Measurements from ENCODE around the gene TBC1D5.

The TBC1D5 gene

DNA sequence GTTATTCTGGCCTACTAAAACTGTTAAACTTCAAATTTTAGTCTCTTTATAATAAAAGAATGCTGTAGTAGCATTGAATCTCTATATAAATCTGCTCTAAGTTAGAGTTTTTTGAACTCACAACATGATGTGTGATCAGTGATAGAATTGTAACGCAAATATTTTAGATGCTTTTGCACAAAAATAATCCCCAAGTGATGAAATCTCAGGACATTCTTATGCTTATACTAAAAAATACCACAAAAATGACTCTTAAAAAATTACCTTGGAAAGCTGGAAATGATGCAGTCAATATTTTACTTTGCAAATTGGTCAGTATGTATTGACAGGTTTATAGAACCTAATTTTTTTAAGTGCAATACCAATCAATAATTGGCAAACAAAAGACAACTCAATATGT is 375.3 kb downstream of the TBC1D5 start:
- no peak for TF ChIP-seq ZFP3 (CRISPR knock-in tag; IDR thresholded peaks at IDR 0.05)
- no peak for TF ChIP-seq TOX (CRISPR knock-in tag; IDR thresholded peaks at IDR 0.05; ENCODE audit: borderline replicate concordance)
- no peak for TF ChIP-seq GLIS3 (CRISPR knock-in tag; IDR thresholded peaks at IDR 0.05)
- no peak for ATAC-seq

DNA sequence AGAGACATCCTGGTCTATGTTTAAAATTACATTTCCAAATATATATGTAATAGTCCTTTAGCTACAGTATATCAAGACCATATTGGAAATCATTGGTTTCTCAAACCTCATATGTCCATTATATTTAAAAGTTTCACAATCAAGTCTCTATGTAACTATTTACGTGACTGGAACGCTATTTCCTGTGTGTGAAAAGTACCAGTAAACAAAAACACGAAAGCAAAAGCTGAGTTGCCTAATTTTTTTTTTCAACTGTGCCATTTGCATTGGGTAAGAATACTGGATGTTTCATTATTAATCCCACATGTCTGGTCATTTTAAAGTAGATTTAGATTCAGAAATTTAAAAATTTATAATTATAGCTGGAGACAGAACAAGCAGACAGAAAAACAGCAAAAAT is 381.4 kb downstream of the TBC1D5 start:
- no peak for TF ChIP-seq ISL1 (CRISPR knock-in tag; IDR thresholded peaks at IDR 0.05)
- TF ChIP-seq, protein P1, sequence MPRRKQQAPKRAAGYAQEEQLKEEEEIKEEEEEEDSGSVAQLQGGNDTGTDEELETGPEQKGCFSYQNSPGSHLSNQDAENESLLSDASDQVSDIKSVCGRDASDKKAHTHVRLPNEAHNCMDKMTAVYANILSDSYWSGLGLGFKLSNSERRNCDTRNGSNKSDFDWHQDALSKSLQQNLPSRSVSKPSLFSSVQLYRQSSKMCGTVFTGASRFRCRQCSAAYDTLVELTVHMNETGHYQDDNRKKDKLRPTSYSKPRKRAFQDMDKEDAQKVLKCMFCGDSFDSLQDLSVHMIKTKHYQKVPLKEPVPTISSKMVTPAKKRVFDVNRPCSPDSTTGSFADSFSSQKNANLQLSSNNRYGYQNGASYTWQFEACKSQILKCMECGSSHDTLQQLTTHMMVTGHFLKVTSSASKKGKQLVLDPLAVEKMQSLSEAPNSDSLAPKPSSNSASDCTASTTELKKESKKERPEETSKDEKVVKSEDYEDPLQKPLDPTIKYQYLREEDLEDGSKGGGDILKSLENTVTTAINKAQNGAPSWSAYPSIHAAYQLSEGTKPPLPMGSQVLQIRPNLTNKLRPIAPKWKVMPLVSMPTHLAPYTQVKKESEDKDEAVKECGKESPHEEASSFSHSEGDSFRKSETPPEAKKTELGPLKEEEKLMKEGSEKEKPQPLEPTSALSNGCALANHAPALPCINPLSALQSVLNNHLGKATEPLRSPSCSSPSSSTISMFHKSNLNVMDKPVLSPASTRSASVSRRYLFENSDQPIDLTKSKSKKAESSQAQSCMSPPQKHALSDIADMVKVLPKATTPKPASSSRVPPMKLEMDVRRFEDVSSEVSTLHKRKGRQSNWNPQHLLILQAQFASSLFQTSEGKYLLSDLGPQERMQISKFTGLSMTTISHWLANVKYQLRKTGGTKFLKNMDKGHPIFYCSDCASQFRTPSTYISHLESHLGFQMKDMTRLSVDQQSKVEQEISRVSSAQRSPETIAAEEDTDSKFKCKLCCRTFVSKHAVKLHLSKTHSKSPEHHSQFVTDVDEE (CRISPR knock-in tag; IDR thresholded peaks at IDR 0.05), result no peak
- TF ChIP-seq TCF4 (CRISPR knock-in tag; IDR thresholded peaks at IDR 0.05; ENCODE audit: borderline replicate concordance), result no peak
- TF ChIP-seq ESRRG (CRISPR knock-in tag; IDR thresholded peaks at IDR 0.05), result no peak
- no peak for TF ChIP-seq RARB (CRISPR knock-in tag; IDR thresholded peaks at IDR 0.05)
- no peak for TF ChIP-seq BACH2 (CRISPR knock-in tag; IDR thresholded peaks at IDR 0.05; ENCODE audit: borderline replicate concordance)
- TF ChIP-seq ZNF8 (CRISPR knock-in tag; IDR thresholded peaks at IDR 0.05), result no peak
- TF ChIP-seq, protein P2, sequence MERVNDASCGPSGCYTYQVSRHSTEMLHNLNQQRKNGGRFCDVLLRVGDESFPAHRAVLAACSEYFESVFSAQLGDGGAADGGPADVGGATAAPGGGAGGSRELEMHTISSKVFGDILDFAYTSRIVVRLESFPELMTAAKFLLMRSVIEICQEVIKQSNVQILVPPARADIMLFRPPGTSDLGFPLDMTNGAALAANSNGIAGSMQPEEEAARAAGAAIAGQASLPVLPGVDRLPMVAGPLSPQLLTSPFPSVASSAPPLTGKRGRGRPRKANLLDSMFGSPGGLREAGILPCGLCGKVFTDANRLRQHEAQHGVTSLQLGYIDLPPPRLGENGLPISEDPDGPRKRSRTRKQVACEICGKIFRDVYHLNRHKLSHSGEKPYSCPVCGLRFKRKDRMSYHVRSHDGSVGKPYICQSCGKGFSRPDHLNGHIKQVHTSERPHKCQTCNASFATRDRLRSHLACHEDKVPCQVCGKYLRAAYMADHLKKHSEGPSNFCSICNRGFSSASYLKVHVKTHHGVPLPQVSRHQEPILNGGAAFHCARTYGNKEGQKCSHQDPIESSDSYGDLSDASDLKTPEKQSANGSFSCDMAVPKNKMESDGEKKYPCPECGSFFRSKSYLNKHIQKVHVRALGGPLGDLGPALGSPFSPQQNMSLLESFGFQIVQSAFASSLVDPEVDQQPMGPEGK (CRISPR knock-in tag; IDR thresholded peaks at IDR 0.05; ENCODE audit: borderline replicate concordance), result no peak
- TF ChIP-seq, protein P3, sequence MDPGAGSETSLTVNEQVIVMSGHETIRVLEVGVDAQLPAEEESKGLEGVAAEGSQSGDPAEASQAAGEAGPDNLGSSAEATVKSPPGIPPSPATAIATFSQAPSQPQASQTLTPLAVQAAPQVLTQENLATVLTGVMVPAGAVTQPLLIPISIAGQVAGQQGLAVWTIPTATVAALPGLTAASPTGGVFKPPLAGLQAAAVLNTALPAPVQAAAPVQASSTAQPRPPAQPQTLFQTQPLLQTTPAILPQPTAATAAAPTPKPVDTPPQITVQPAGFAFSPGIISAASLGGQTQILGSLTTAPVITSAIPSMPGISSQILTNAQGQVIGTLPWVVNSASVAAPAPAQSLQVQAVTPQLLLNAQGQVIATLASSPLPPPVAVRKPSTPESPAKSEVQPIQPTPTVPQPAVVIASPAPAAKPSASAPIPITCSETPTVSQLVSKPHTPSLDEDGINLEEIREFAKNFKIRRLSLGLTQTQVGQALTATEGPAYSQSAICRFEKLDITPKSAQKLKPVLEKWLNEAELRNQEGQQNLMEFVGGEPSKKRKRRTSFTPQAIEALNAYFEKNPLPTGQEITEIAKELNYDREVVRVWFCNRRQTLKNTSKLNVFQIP (CRISPR knock-in tag; IDR thresholded peaks at IDR 0.05; ENCODE audit: borderline replicate concordance, low read depth), result no peak
- TF ChIP-seq ZFP30 (CRISPR knock-in tag; IDR thresholded peaks at IDR 0.05), result no peak
- TF ChIP-seq ZNF70 (CRISPR knock-in tag; IDR thresholded peaks at IDR 0.05), result no peak
- no peak for TF ChIP-seq OSR1 (CRISPR knock-in tag; IDR thresholded peaks at IDR 0.05)
- TF ChIP-seq ZFP3 (CRISPR knock-in tag; IDR thresholded peaks at IDR 0.05), result no peak
- no peak for TF ChIP-seq GLIS3 (CRISPR knock-in tag; IDR thresholded peaks at IDR 0.05)
- TF ChIP-seq CSDC2 (CRISPR knock-in tag; IDR thresholded peaks at IDR 0.05), result no peak
- TF ChIP-seq, protein P4, sequence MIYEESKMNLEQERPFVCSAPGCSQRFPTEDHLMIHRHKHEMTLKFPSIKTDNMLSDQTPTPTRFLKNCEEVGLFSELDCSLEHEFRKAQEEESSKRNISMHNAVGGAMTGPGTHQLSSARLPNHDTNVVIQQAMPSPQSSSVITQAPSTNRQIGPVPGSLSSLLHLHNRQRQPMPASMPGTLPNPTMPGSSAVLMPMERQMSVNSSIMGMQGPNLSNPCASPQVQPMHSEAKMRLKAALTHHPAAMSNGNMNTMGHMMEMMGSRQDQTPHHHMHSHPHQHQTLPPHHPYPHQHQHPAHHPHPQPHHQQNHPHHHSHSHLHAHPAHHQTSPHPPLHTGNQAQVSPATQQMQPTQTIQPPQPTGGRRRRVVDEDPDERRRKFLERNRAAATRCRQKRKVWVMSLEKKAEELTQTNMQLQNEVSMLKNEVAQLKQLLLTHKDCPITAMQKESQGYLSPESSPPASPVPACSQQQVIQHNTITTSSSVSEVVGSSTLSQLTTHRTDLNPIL (CRISPR knock-in tag; IDR thresholded peaks at IDR 0.05; ENCODE audit: low read depth), result no peak
- no peak for ATAC-seq

DNA sequence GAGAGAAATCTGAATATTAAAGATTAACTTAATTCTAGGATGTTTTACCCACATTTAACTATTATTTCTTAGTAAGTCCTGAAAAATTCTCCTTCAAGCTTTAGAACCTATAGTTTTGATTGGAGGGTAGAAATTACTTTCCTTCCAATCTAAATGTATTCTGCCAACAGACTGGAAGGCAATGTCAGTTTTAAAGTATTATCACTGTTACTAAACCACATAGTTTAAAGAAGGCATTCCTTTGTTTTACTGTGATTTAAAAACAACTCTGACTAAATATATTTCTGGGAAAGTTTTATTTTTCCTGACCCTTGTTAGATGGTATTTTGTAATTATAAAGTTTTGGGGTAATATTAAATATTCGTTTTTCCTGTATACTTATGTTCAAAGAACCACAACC is 382.5 kb downstream of the TBC1D5 start:
- TF ChIP-seq TOX (CRISPR knock-in tag; IDR thresholded peaks at IDR 0.05; ENCODE audit: borderline replicate concordance), result no peak
- TF ChIP-seq ZFP30 (CRISPR knock-in tag; IDR thresholded peaks at IDR 0.05), result no peak
- TF ChIP-seq ZC3H10 (CRISPR knock-in tag; IDR thresholded peaks at IDR 0.05), result no peak
- TF ChIP-seq SNAI2 (CRISPR knock-in tag; IDR thresholded peaks at IDR 0.05), result no peak
- TF ChIP-seq, protein P1 (CRISPR knock-in tag; IDR thresholded peaks at IDR 0.05), result no peak
- TF ChIP-seq, protein P3 (CRISPR knock-in tag; IDR thresholded peaks at IDR 0.05; ENCODE audit: borderline replicate concordance, low read depth), result no peak
- TF ChIP-seq ARNTL (CRISPR knock-in tag; IDR thresholded peaks at IDR 0.05; ENCODE audit: borderline replicate concordance, low read depth), result no peak
- TF ChIP-seq CSDC2 (CRISPR knock-in tag; IDR thresholded peaks at IDR 0.05), result no peak
- TF ChIP-seq RARB (CRISPR knock-in tag; IDR thresholded peaks at IDR 0.05), result no peak
- no peak for TF ChIP-seq TCF4 (CRISPR knock-in tag; IDR thresholded peaks at IDR 0.05; ENCODE audit: borderline replicate concordance)
- TF ChIP-seq BACH2 (CRISPR knock-in tag; IDR thresholded peaks at IDR 0.05; ENCODE audit: borderline replicate concordance), result no peak
- no peak for TF ChIP-seq GLIS3 (CRISPR knock-in tag; IDR thresholded peaks at IDR 0.05)
- no peak for TF ChIP-seq OSR1 (CRISPR knock-in tag; IDR thresholded peaks at IDR 0.05)
- TF ChIP-seq, protein P4 (CRISPR knock-in tag; IDR thresholded peaks at IDR 0.05; ENCODE audit: low read depth), result no peak
- no peak for TF ChIP-seq PPARA (CRISPR knock-in tag; IDR thresholded peaks at IDR 0.05; ENCODE audit: borderline replicate concordance)

More for the DNA sequence above, 382.5 kb downstream of the TBC1D5 start:
- ATAC-seq, result no peak

All from SK-N-SH treated with all-trans-retinoic acid at 6 μM for 48 hours (cell line).